ENCODE results near the gene PEX5L. TPM values are rescaled to one million over a fixed set of nuclear protein-coding genes. Genes with fewer than 3 reads are reported as not detected.

PEX5L gene
- total and polyA plus RNA-seq, 11 donors: 0.08 to 5.2 (median 0.22) TPM; not detected in 2

DNA sequence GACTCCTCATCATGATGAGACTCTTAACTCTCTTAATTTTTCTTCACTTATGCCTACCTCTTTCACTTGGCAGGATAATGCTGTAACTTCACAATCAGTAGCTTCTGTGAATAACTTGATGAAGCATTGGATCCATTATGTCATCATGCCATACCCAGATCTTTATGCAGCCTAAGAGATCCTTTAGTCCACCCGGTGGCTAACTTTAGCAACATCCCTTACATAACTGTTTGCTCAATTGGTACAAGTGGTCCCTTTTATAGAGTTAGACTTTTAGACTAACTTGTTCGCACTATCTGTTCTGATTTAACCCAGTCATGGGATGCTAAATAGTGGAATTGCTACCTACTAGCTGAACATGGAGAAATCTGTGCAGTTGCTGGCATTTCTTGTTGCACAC is 199.4 kb downstream of the PEX5L start:
- no peak overlapping the region for H3K4me3 ChIP-seq
- ATAC-seq (peak; percentile 47 to 77 (median 57)), DNase-seq (no peak)
- no peaks in the 10 kb centered on the region for H3K27me3 ChIP-seq
- H3K27ac ChIP-seq: no peak overlapping the region
- intact Hi-C loops (cut with DNase I): no loop called here
- 41 to 56% (median 47%) methylated on average over 2 of the region's 2 CpGs for WGBS, 4 donors
- no peaks in the 10 kb centered on the region for H3K9me3 ChIP-seq
- peaks cover 0 to 14% (median 0%) of the 10 kb centered on the region in 12 donors for H3K4me1 ChIP-seq
- no peaks in the 10 kb centered on the region for H3K36me3 ChIP-seq
- TF ChIP-seq POLR2A (IDR thresholded peaks at IDR 0.05): no peak
- TF ChIP-seq CTCF (IDR thresholded peaks at IDR 0.05): no peak

GRCh38 chr3:179833294-179833693 is 203.4 kb downstream of the PEX5L start:
- Histone ChIP-seq H3K4me3 (no peak overlapping the region), H3K27ac (no peak overlapping the region), H3K9me3 (no peaks in the 10 kb centered on the region), H3K27me3 (no peaks in the 10 kb centered on the region), H3K4me1 (peaks cover 0 to 14% (median 0%) of the 10 kb centered on the region in 12 donors), H3K36me3 (no peaks in the 10 kb centered on the region)
- TF ChIP-seq CTCF (IDR thresholded peaks at IDR 0.05): no peak
- TF ChIP-seq POLR2A (IDR thresholded peaks at IDR 0.05): no peak
- DNase-seq (no peak), ATAC-seq (no peak)
- intact Hi-C loops (cut with DNase I): no loop called here

DNA sequence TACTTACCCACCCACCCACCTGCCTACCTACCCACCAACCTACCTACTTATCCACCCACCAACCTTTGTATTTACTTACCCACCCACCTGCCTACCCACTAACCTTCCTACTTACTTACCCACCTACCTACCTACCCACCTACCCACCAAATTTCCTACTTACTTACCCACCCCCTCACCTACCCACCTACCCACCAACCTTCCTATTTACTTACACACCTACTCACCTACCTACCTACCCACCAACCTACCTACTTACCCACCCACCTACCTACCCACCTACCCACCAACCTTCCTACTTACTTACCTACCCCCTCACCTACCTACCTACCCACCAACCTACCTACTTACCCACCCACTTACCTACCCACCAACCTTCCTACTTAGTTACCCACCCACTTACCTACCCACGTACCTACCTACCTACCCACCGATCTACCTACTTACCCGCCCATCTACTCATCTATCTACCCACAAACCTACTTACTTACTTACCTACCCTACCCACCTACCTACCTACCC is 204.3 kb downstream of the PEX5L start:
- 90 to 95% (median 93%) methylated on average over 3 of the region's 3 CpGs for WGBS, 4 donors
- Histone ChIP-seq H3K4me1 (peaks cover 0 to 14% (median 0%) of the 10 kb centered on the region in 12 donors), H3K36me3 (no peaks in the 10 kb centered on the region), H3K27ac (no peak overlapping the region), H3K27me3 (no peaks in the 10 kb centered on the region), H3K4me3 (no peak overlapping the region), H3K9me3 (no peaks in the 10 kb centered on the region)
- ATAC-seq (no peak), DNase-seq (no peak)
- no peak for TF ChIP-seq POLR2A (IDR thresholded peaks at IDR 0.05)
- TF ChIP-seq CTCF (IDR thresholded peaks at IDR 0.05): no peak
- intact Hi-C loops (cut with DNase I): no loop called here

DNA sequence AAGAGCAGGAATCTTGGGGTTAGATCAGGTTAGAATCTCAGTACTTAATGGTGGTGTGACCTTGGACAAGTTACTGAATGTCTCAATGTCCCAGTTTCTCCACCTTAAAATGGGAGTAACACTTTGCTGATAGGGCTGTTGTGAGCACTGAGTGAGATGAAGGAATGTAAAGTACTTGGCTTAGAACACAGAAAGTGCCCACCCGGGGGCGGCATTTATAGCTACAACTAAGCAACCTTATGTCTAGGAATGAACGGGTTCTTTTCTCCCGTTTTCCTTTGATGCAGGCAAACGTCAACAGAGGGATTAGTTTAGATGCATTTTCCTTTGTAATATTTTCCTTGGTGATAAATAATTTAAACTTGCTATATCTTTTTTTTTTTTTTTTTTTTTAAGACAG is 207.3 kb downstream of the PEX5L start:
- ATAC-seq: no peak
- Histone ChIP-seq H3K36me3 (no peaks in the 10 kb centered on the region), H3K4me3 (no peak overlapping the region), H3K4me1 (peaks cover 0 to 9% (median 0%) of the 10 kb centered on the region in 12 donors), H3K27ac (no peak overlapping the region), H3K9me3 (no peaks in the 10 kb centered on the region), H3K27me3 (no peaks in the 10 kb centered on the region)
- 44 to 51% (median 47%) methylated on average over 5 of the region's 5 CpGs for WGBS, 4 donors
- DNase-seq: no peak
- intact Hi-C loops (cut with DNase I): loop anchor here in 2 of 10 donors (10.0 kb wide), 2 partner anchors 65 to 775 kb away; partner anchors contain the start of gene TTC14 (in 1 of the 2)
- no peak for TF ChIP-seq CTCF (IDR thresholded peaks at IDR 0.05)
- no peak for TF ChIP-seq POLR2A (IDR thresholded peaks at IDR 0.05)

All from heart left ventricle (tissue), 16 donors.